NK-92 (cell line): Measurements from ENCODE around the gene EXOC4.
"Not testable (repeated sequence)": the region's sequence is repeated elsewhere in the genome, so short reads cannot be mapped to it uniquely, and the experiment has no call there.

ENCODE experiments used
- DNase-seq: peaks from one replicate; lab custom pipeline; 2025; ENCODE audit not compliant: unreplicated experiment; lab: John Stamatoyannopoulos, UW

Gene EXOC4

GRCh38 chr7:133779538-133779937 is 526.7 kb downstream of the EXOC4 start:
- DNase-seq: not testable (repeated sequence)

- DNase-seq: no peak
Measured at GRCh38 chr7:133780912-133781311, 528.0 kb downstream of the EXOC4 start.

GRCh38 chr7:133781486-133782090 is 528.7 kb downstream of the EXOC4 start:
- no peak for DNase-seq

- no peak for DNase-seq
Measured at GRCh38 chr7:133782470-133782869, 529.6 kb downstream of the EXOC4 start.

GRCh38 chr7:133783276-133783675 is 530.4 kb downstream of the EXOC4 start:
- DNase-seq: no peak

GRCh38 chr7:133784486-133785001 is 531.7 kb downstream of the EXOC4 start:
- no peak for DNase-seq

- DNase-seq: no peak
Measured at GRCh38 chr7:133786401-133786937, 533.6 kb downstream of the EXOC4 start.

- DNase-seq: no peak
Measured at GRCh38 chr7:133789974-133790373, 537.1 kb downstream of the EXOC4 start.

GRCh38 chr7:133790911-133791310 is 538.0 kb downstream of the EXOC4 start:
- DNase-seq: no peak

GRCh38 chr7:133794479-133794878 is 541.6 kb downstream of the EXOC4 start:
- no peak for DNase-seq

GRCh38 chr7:133795068-133795665 is 542.3 kb downstream of the EXOC4 start:
- DNase-seq: no peak

GRCh38 chr7:133796782-133797745 is 544.2 kb downstream of the EXOC4 start:
- no peak for DNase-seq

GRCh38 chr7:133797818-133798520 is 545.1 kb downstream of the EXOC4 start:
- no peak for DNase-seq

GRCh38 chr7:133801341-133801740 is 548.5 kb downstream of the EXOC4 start:
- DNase-seq: no peak

- DNase-seq: no peak
Measured at GRCh38 chr7:133804127-133804526, 551.2 kb downstream of the EXOC4 start.

- no peak for DNase-seq
Measured at GRCh38 chr7:133805426-133805825, 552.5 kb downstream of the EXOC4 start.

- DNase-seq: no peak
Measured at GRCh38 chr7:133807624-133808492, 555.0 kb downstream of the EXOC4 start.

- DNase-seq: no peak
Measured at GRCh38 chr7:133808493-133808866, 555.6 kb downstream of the EXOC4 start.

GRCh38 chr7:133812877-133813276 is 560.0 kb downstream of the EXOC4 start:
- no peak for DNase-seq
